Panc1 (cell line): ENCODE results near the gene JAM2. TPM values are rescaled to one million over a fixed set of nuclear protein-coding genes. Genes with fewer than 3 reads are reported as not detected.
A peak's percentile ranks its signal among the peaks of the same experiment; 100 is the strongest.

Experiments used
- ATAC-seq: fragments of 200-7000 bp; cut with Tn5 transposase; 2 replicates; pipeline ENCODE4 v1.9.1; 2020; ENCODE audit warnings: mild to moderate bottlenecking, moderate library complexity
- BruUV-seq: library from RNA; stranded (reverse); fragments of 400-500 nt; replicated peaks from 2 replicates; lab custom pipeline; 2021; lab: Mats Ljungman, UMichigan
- CTCF ChIA-PET: fragments of 300-600 bp; sonication (Branson Sonifier 250); formaldehyde crosslinking; loops from one replicate; lab custom pipeline; 2022; ENCODE audit warnings: antibody characterized with exemption; lab: Charles Lee
- POLR2A ChIA-PET: fragments of 300-600 bp; sonication (Branson Sonifier 250); formaldehyde crosslinking; loops from one replicate; lab custom pipeline; 2022; ENCODE audit warnings: antibody characterized with exemption; lab: Charles Lee
- DNase-seq: peaks from one replicate; pipeline ENCODE4 v3.0.0-alpha.2; 2010; ENCODE audit warnings: low read depth, low spot score
- H3K27ac ChIP-seq: 2 replicates; pipeline ENCODE4 v1.5.1; 2011; ENCODE audit warnings: mild to moderate bottlenecking, low read length, inconsistent platforms
- H3K27me3 ChIP-seq: fragments of 200-500 bp; sonication (Bioruptor generic); 2 replicates; pipeline ENCODE4 v1.6.0; 2014; ENCODE audit warnings: low read length, inconsistent platforms; ENCODE audit not compliant: control insufficient read depth, insufficient read depth
- H3K36me3 ChIP-seq: fragments of 200-500 bp; sonication (Bioruptor generic); 2 replicates; pipeline ENCODE4 v1.5.1; 2014; ENCODE audit warnings: inconsistent platforms, mild to moderate bottlenecking, low read length, moderate library complexity; ENCODE audit not compliant: control insufficient read depth, insufficient read depth
- H3K4me1 ChIP-seq: 2 replicates; pipeline ENCODE4 v1.5.1; 2011; ENCODE audit warnings: inconsistent platforms, mild to moderate bottlenecking, low read length, moderate library complexity; ENCODE audit not compliant: control insufficient read depth, insufficient read depth
- H3K4me3 ChIP-seq, 2 experiments: 2 replicates each; pipeline ENCODE4 v1.5.1; 2011 to 2012; ENCODE audit warnings: low read depth in 2 of 2, low read length in 2 of 2, mild to moderate bottlenecking in 2 of 2, inconsistent platforms in 1 of 2, moderate library complexity in 1 of 2
- H3K9me3 ChIP-seq: fragments of 200-500 bp; sonication (Bioruptor generic); 2 replicates; pipeline ENCODE4 v1.5.1; 2014; ENCODE audit warnings: low read depth, mild to moderate bottlenecking, inconsistent platforms, low read length, moderate library complexity; ENCODE audit not compliant: control insufficient read depth, insufficient read depth
- CTCF ChIP-seq: fragments of 450-650 bp; IDR thresholded peaks from 2 replicates; pipeline ENCODE4 v1.5.1; 2017; ENCODE audit warnings: mild to moderate bottlenecking
- POLR2AphosphoS5 ChIP-seq: IDR thresholded peaks from 2 replicates; pipeline ENCODE4 v1.6.1; 2012; ENCODE audit warnings: mild to moderate bottlenecking, low read depth, low read length, moderate library complexity
- REST ChIP-seq, 2 experiments: IDR thresholded peaks; 2 replicates each; pipeline ENCODE4 v1.6.1; 2011 to 2012; ENCODE audit warnings: low read depth in 2 of 2, control low read depth in 1 of 2, low read length in 1 of 2, mild to moderate bottlenecking in 1 of 2, moderate library complexity in 1 of 2; ENCODE audit not compliant: insufficient read depth in 1 of 2
- SIN3A ChIP-seq: IDR thresholded peaks from 2 replicates; pipeline ENCODE4 v1.6.1; 2012; ENCODE audit warnings: low read depth, mild to moderate bottlenecking, low read length, moderate library complexity, borderline replicate concordance; ENCODE audit not compliant: insufficient read depth
- TCF7L2 ChIP-seq: IDR thresholded peaks from 2 replicates; pipeline ENCODE4 v1.6.1; 2011; ENCODE audit warnings: mild to moderate bottlenecking, low read depth, low read length, inconsistent platforms
- in situ Hi-C: cut with HindIII; loops from 2 replicates; pipeline ENCODE4 v1.10.0; 2016; ENCODE audit warnings: low sequenced_read_pairs, low pct_unique_long_range_greater_than_20kb
- intact Hi-C: fragments of 100-400 bp; cut with micrococcal nuclease; formaldehyde crosslinking; loops from one replicate; pipeline ENCODE4 v1.10.0; 2022; ENCODE audit not compliant: unreplicated experiment
- total RNA-seq: library from RNA; stranded (reverse); gene quantifications from one replicate; pipeline ENCODE4 v1.2.1, GENCODE V29; 2021; ENCODE audit not compliant: unreplicated experiment

JAM2 gene
- total RNA-seq, 1 experiment from 2014 or later = 0.21 TPM

GRCh38 chr21:25734654-25734903 is 95.5 kb downstream of the JAM2 start:
- H3K4me3 ChIP-seq = peak overlapping the region; percentile 63 to 89
- H3K27ac ChIP-seq = peak overlapping the region; percentile 98
- no peaks in the 10 kb centered on the region for H3K9me3 ChIP-seq
- in situ Hi-C loops = no loop called here
- H3K36me3 ChIP-seq = no peaks in the 10 kb centered on the region; the same call in 1 of the 2 replicates
- H3K27me3 ChIP-seq = no peaks in the 10 kb centered on the region
- TF ChIP-seq REST (IDR thresholded peaks at IDR 0.05; ENCODE audit: insufficient read depth in 1 of 2, low read depth in 2 of 2, low read length in 1 of 2) (no peak), TCF7L2 (no peak), SIN3A (0 out of 2 replicates have a peak, but pooled peaks have one; percentile 58), CTCF (no peak), POLR2AphosphoS5 (no peak)
- no peak for DNase-seq
- ChIA-PET POLR2A (no interaction called here), CTCF (no interaction called here)
- ATAC-seq = no peak
- peaks cover 9% of the 10 kb centered on the region; the same call in 1 of the 2 replicates for H3K4me1 ChIP-seq
- BruUV-seq = no TSS peak
- intact Hi-C loops = no loop called here

GRCh38 chr21:25734904-25735645 is 96.0 kb downstream of the JAM2 start, which contains the start of the genes ATP5PF and GABPA:
Gene ATP5PF (minus strand): TSS chr21:25734904. CDS start chr21:25729794, 5,110 bp downstream.
Gene GABPA (plus strand): TSS chr21:25734972. CDS start chr21:25741599, 6,627 bp downstream.
- CTCF ChIA-PET = no interaction called here
- in situ Hi-C loops (no loop called here), intact Hi-C loops (no loop called here)
- no TSS peak for BruUV-seq
- Histone ChIP-seq H3K27ac (peak within 1 kb of the TSS; percentile 98), H3K36me3 (no peaks in the 10 kb centered on the region; the same call in 1 of the 2 replicates), H3K9me3 (no peaks in the 10 kb centered on the region), H3K4me3 (peak within 1 kb of the TSS; percentile 63 to 89), H3K4me1 (peaks cover 9% of the 10 kb centered on the region; the same call in 1 of the 2 replicates), H3K27me3 (no peaks in the 10 kb centered on the region)
- no peak for TF ChIP-seq REST (IDR thresholded peaks at IDR 0.05; ENCODE audit: insufficient read depth in 1 of 2, low read depth in 2 of 2, low read length in 1 of 2)
- TF ChIP-seq POLR2AphosphoS5 = peak; percentile 91
- no peak for TF ChIP-seq SIN3A
- ATAC-seq (peak; percentile 98), DNase-seq (peak; percentile 83)
- POLR2A ChIA-PET = interaction anchor here (0.5 kb wide), 1 partner anchor 222 kb away, joined by 3 read pairs; no protein-coding TSS in a partner anchor
